ENCODE measurements around the gene IGF2BP2.
"Not testable (repeated sequence)": the region's sequence is repeated elsewhere in the genome, so short reads cannot be mapped to it uniquely, and the experiment has no call there.

IGF2BP2 gene

GRCh38 chr3:185657691-185658503 is 166.9 kb downstream of the IGF2BP2 start:
- DNase-seq, result no peak

- no peak for DNase-seq
Measured at GRCh38 chr3:185657211-185657610, 167.6 kb downstream of the IGF2BP2 start.

- DNase-seq, result no peak
Measured at GRCh38 chr3:185656321-185656840, 168.5 kb downstream of the IGF2BP2 start.

GRCh38 chr3:185655426-185656320 is 169.2 kb downstream of the IGF2BP2 start:
- no peak for DNase-seq

GRCh38 chr3:185654758-185655145 is 170.1 kb downstream of the IGF2BP2 start:
- no peak for DNase-seq

GRCh38 chr3:185653949-185654757 is 170.7 kb downstream of the IGF2BP2 start:
- DNase-seq, result no peak

- DNase-seq, result no peak
Measured at GRCh38 chr3:185651971-185652370, 172.9 kb downstream of the IGF2BP2 start.

GRCh38 chr3:185649414-185649813 is 175.4 kb downstream of the IGF2BP2 start:
- DNase-seq, result no peak

- no peak for DNase-seq
Measured at GRCh38 chr3:185648396-185648795, 176.4 kb downstream of the IGF2BP2 start.

GRCh38 chr3:185647880-185648210 is 177.0 kb downstream of the IGF2BP2 start:
- DNase-seq, result no peak

GRCh38 chr3:185647134-185647879 is 177.5 kb downstream of the IGF2BP2 start:
- no peak for DNase-seq

GRCh38 chr3:185646382-185647133 is 178.3 kb downstream of the IGF2BP2 start:
- no peak for DNase-seq

- no peak for DNase-seq
Measured at GRCh38 chr3:185645596-185646381, 179.1 kb downstream of the IGF2BP2 start.

- DNase-seq, result not testable (repeated sequence)
Measured at GRCh38 chr3:185645191-185645590, 179.7 kb downstream of the IGF2BP2 start.

- DNase-seq, result no peak
Measured at GRCh38 chr3:185640308-185640707, 184.5 kb downstream of the IGF2BP2 start.

GRCh38 chr3:185639632-185640206 is 185.1 kb downstream of the IGF2BP2 start:
- DNase-seq, result no peak

GRCh38 chr3:185638651-185639050 is 186.2 kb downstream of the IGF2BP2 start:
- not testable (repeated sequence) for DNase-seq

- no peak for DNase-seq
Measured at GRCh38 chr3:185637388-185637787, 187.5 kb downstream of the IGF2BP2 start.

- no peak for DNase-seq
Measured at GRCh38 chr3:185632996-185633395, 191.8 kb downstream of the IGF2BP2 start.
